Activated CD8-positive, alpha-beta memory T cell treated with anti-CD3 and anti-CD28 coated beads, Interleukin-2, amount 50 U/mL, for 1 hour (primary cell): ENCODE data around the gene KIRREL3.
"Not testable (repeated sequence)": the region's sequence is repeated elsewhere in the genome, so short reads cannot be mapped to it uniquely, and the experiment has no call there.

Experiments used
- DNase-seq: peaks from one replicate; pipeline ENCODE4 v3.0.0-alpha.2; 2020; ENCODE audit errors: extremely low read depth

The KIRREL3 gene

GRCh38 chr11:126405374-126405773 is 595.2 kb downstream of the KIRREL3 start:
- no peak for DNase-seq

GRCh38 chr11:126404367-126404766 is 596.2 kb downstream of the KIRREL3 start:
- no peak for DNase-seq

- DNase-seq = no peak
These were observed 596.9 kb downstream of the KIRREL3 start for GRCh38 chr11:126403658-126404057.

GRCh38 chr11:126403022-126403581 is 597.5 kb downstream of the KIRREL3 start:
- no peak for DNase-seq

GRCh38 chr11:126400479-126400878 is 600.1 kb downstream of the KIRREL3 start:
- DNase-seq = no peak

- no peak for DNase-seq
These were observed 600.6 kb downstream of the KIRREL3 start for GRCh38 chr11:126400019-126400418.

GRCh38 chr11:126398721-126399120 is 601.8 kb downstream of the KIRREL3 start:
- no peak for DNase-seq

GRCh38 chr11:126398296-126398695 is 602.3 kb downstream of the KIRREL3 start:
- no peak for DNase-seq

GRCh38 chr11:126396965-126397364 is 603.6 kb downstream of the KIRREL3 start:
- DNase-seq = no peak

GRCh38 chr11:126396266-126396665 is 604.3 kb downstream of the KIRREL3 start:
- DNase-seq = not testable (repeated sequence)

- DNase-seq = not testable (repeated sequence)
These were observed 604.8 kb downstream of the KIRREL3 start for GRCh38 chr11:126395784-126396183.

- not testable (repeated sequence) for DNase-seq
These were observed 605.9 kb downstream of the KIRREL3 start for GRCh38 chr11:126394634-126395072.

- no peak for DNase-seq
These were observed 606.5 kb downstream of the KIRREL3 start for GRCh38 chr11:126394036-126394435.

- no peak for DNase-seq
These were observed 607.4 kb downstream of the KIRREL3 start for GRCh38 chr11:126393143-126393542.

- DNase-seq = no peak
These were observed 607.9 kb downstream of the KIRREL3 start for GRCh38 chr11:126392633-126393013.

GRCh38 chr11:126391970-126392632 is 608.5 kb downstream of the KIRREL3 start:
- DNase-seq = no peak

GRCh38 chr11:126391286-126391954 is 609.1 kb downstream of the KIRREL3 start:
- DNase-seq = no peak

GRCh38 chr11:126390272-126390867 is 610.2 kb downstream of the KIRREL3 start:
- DNase-seq = no peak

GRCh38 chr11:126387857-126388256 is 612.7 kb downstream of the KIRREL3 start:
- no peak for DNase-seq

- not testable (repeated sequence) for DNase-seq
These were observed 613.9 kb downstream of the KIRREL3 start for GRCh38 chr11:126386729-126387071.

GRCh38 chr11:126385991-126386728 is 614.4 kb downstream of the KIRREL3 start:
- DNase-seq = no peak

- DNase-seq = no peak
These were observed 616.0 kb downstream of the KIRREL3 start for GRCh38 chr11:126384449-126385070.
